Stimulated activated CD8-positive, alpha-beta memory T cell treated with anti-CD3 and anti-CD28 coated beads, Interleukin-15, amount 100 ng/mL, for 1 hour (primary cell): Measurements from ENCODE around the gene SMAD2.
"Not testable (repeated sequence)": the region's sequence is repeated elsewhere in the genome, so short reads cannot be mapped to it uniquely, and the experiment has no call there.

ENCODE experiments used
- DNase-seq: peaks from one replicate; pipeline ENCODE4 v3.0.0-alpha.2; 2020; ENCODE audit warnings: low read depth

The SMAD2 gene

GRCh38 chr18:47842836-47843235, 87.6 kb downstream of the SMAD2 start:
- DNase-seq: no peak

- DNase-seq: no peak
Measured at GRCh38 chr18:47838396-47838795, 92.1 kb downstream of the SMAD2 start.

- DNase-seq: no peak
Measured at GRCh38 chr18:47832348-47832747, 98.1 kb downstream of the SMAD2 start.

- no peak for DNase-seq
Measured at GRCh38 chr18:47831351-47831750, 99.1 kb downstream of the SMAD2 start.

GRCh38 chr18:47830772-47831171, 99.7 kb downstream of the SMAD2 start:
- no peak for DNase-seq

GRCh38 chr18:47829831-47830230, 100.6 kb downstream of the SMAD2 start:
- DNase-seq: no peak

- not testable (repeated sequence) for DNase-seq
Measured at GRCh38 chr18:47828031-47828430, 102.4 kb downstream of the SMAD2 start.

- no peak for DNase-seq
Measured at GRCh38 chr18:47826157-47827074, 104.0 kb downstream of the SMAD2 start.

GRCh38 chr18:47821314-47821713, 109.1 kb downstream of the SMAD2 start:
- DNase-seq: no peak

- DNase-seq: no peak
Measured at GRCh38 chr18:47817795-47818077, 112.7 kb downstream of the SMAD2 start.

- DNase-seq: no peak
Measured at GRCh38 chr18:47817017-47817794, 113.3 kb downstream of the SMAD2 start.

GRCh38 chr18:47815486-47816270, 114.8 kb downstream of the SMAD2 start:
- DNase-seq: no peak

GRCh38 chr18:47809420-47809819, 121.0 kb downstream of the SMAD2 start:
- DNase-seq: no peak

GRCh38 chr18:47802802-47803201, 127.7 kb downstream of the SMAD2 start:
- no peak for DNase-seq

- no peak for DNase-seq
Measured at GRCh38 chr18:47801817-47802216, 128.6 kb downstream of the SMAD2 start.

GRCh38 chr18:47800756-47801155, 129.7 kb downstream of the SMAD2 start:
- DNase-seq: no peak

GRCh38 chr18:47800248-47800647, 130.2 kb downstream of the SMAD2 start:
- no peak for DNase-seq

GRCh38 chr18:47799376-47799775, 131.1 kb downstream of the SMAD2 start:
- DNase-seq: no peak

GRCh38 chr18:47798366-47798765, 132.1 kb downstream of the SMAD2 start:
- DNase-seq: no peak

- no peak for DNase-seq
Measured at GRCh38 chr18:47797126-47797525, 133.3 kb downstream of the SMAD2 start.

- no peak for DNase-seq
Measured at GRCh38 chr18:47795434-47795814, 135.0 kb downstream of the SMAD2 start.

GRCh38 chr18:47794725-47795433, 135.6 kb downstream of the SMAD2 start:
- no peak for DNase-seq
